ENCODE measurements around the gene DNM3.
"Not testable (repeated sequence)": the region's sequence is repeated elsewhere in the genome, so short reads cannot be mapped to it uniquely, and the experiment has no call there.

DNM3 gene

GRCh38 chr1:171984850-171985485, 143.7 kb downstream of the DNM3 start:
- no peak for DNase-seq

GRCh38 chr1:171985639-171986038, 144.3 kb downstream of the DNM3 start:
- no peak for DNase-seq

- no peak for DNase-seq
These were observed 147.1 kb downstream of the DNM3 start for GRCh38 chr1:171988243-171988885.

- no peak for DNase-seq
These were observed 149.1 kb downstream of the DNM3 start for GRCh38 chr1:171990371-171990770.

GRCh38 chr1:171994293-171994692, 153.0 kb downstream of the DNM3 start:
- no peak for DNase-seq

- DNase-seq, result no peak
These were observed 154.3 kb downstream of the DNM3 start for GRCh38 chr1:171995573-171995972.

- no peak for DNase-seq
These were observed 156.6 kb downstream of the DNM3 start for GRCh38 chr1:171997936-171998335.

- no peak for DNase-seq
These were observed 157.4 kb downstream of the DNM3 start for GRCh38 chr1:171998711-171999110.

- DNase-seq, result no peak
These were observed 158.5 kb downstream of the DNM3 start for GRCh38 chr1:171999756-172000155.

GRCh38 chr1:172001288-172001687, 160.0 kb downstream of the DNM3 start:
- no peak for DNase-seq

GRCh38 chr1:172002725-172003345, 161.5 kb downstream of the DNM3 start:
- DNase-seq, result no peak

GRCh38 chr1:172003766-172004530, 162.7 kb downstream of the DNM3 start:
- DNase-seq, result no peak

GRCh38 chr1:172004671-172005070, 163.4 kb downstream of the DNM3 start:
- DNase-seq, result no peak

- no peak for DNase-seq
These were observed 164.6 kb downstream of the DNM3 start for GRCh38 chr1:172005856-172006255.

- no peak for DNase-seq
These were observed 165.4 kb downstream of the DNM3 start for GRCh38 chr1:172006660-172007059.

- DNase-seq, result no peak
These were observed 177.5 kb downstream of the DNM3 start for GRCh38 chr1:172018727-172019311.

GRCh38 chr1:172019976-172020375, 178.7 kb downstream of the DNM3 start:
- DNase-seq, result no peak

GRCh38 chr1:172024516-172024915, 183.2 kb downstream of the DNM3 start:
- DNase-seq, result no peak

GRCh38 chr1:172024944-172025738, 183.8 kb downstream of the DNM3 start:
- not testable (repeated sequence) for DNase-seq

- DNase-seq, result no peak
These were observed 199.2 kb downstream of the DNM3 start for GRCh38 chr1:172040466-172040865.

- no peak for DNase-seq
These were observed 199.8 kb downstream of the DNM3 start for GRCh38 chr1:172041102-172041501.

GRCh38 chr1:172041742-172042141, 200.4 kb downstream of the DNM3 start:
- no peak for DNase-seq

Measured in GF-D8 (cell line).